Activated CD4-positive, alpha-beta T cell treated with anti-CD3 and anti-CD28 coated beads, Interleukin-2, amount 50 U/mL, for 16 hours (primary cell): ENCODE results near the gene ATP10A.
A peak's percentile ranks its signal among the peaks of the same experiment; 100 is the strongest.
"Not testable (repeated sequence)": the region's sequence is repeated elsewhere in the genome, so short reads cannot be mapped to it uniquely, and the experiment has no call there.

Source experiments
- DNase-seq: peaks from one replicate; pipeline ENCODE4 v3.0.0-alpha.2; 2020

The ATP10A gene

DNA sequence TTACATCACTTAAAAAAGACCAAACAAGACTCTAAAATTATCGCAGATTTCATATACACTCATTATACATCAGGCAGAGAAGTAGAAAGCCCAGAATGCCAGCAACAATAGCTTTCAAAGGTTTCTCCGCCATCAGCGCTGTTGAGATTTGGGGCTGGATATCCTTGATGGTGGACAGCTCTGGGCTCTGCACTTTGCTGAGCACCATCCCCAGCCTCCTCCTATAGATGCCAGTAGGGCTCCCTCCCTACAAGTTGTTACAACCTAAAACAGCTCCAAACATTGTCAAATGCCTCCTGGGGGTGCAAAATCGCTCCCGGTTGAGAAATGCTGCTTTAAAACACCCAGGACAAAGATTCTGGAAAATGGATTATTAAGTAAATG lies 73.5 kb downstream of the ATP10A start:
- DNase-seq, result no peak

DNA sequence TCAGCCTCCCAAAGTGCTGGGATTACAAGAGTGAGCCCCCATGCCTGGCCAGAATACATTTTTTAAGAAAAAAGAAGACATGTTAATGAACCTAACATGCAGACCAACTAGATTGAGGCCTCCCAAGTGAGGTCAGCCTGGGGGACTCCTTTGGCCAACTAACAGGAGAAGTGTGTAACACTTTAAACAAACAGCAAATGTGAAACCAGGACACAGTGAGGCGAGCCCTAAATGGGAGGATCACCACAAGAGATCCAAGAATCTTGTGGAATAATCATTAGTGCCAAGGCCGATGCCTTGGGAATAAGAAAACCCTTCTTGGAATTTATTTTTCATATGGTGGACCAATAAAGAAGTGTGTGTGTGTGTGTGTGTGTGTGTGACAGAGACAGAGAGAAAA lies 73.9 kb downstream of the ATP10A start:
- no peak for DNase-seq

GRCh38 chr15:25787855-25788520 lies 75.1 kb downstream of the ATP10A start:
- no peak for DNase-seq

DNA sequence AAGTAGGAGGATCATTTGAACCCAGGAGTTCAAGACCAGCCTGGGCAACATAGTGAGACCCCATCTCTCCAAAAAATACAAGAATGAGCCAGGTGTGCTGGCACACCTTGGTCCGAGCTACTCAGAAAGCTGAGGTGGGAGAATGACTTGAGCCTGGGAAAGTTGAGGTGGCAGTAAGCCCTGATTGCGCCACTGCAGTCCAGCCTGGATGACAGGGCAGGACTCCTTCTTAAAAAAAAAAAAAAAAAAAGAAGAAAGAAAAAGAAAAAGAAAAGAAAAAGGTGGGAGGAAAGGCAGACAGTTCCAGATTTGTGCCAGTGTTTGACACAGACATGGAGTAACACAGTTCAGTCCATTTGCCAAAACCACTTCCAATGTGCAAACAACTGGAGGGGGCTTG lies 75.7 kb downstream of the ATP10A start:
- no peak for DNase-seq

- DNase-seq, result no peak
Observed at GRCh38 chr15:25786040-25786439, 77.1 kb downstream of the ATP10A start.

GRCh38 chr15:25785641-25786025 lies 77.5 kb downstream of the ATP10A start:
- no peak for DNase-seq

GRCh38 chr15:25784876-25785640 lies 78.1 kb downstream of the ATP10A start:
- DNase-seq, result no peak

GRCh38 chr15:25783607-25784540 lies 79.3 kb downstream of the ATP10A start:
- peak; percentile 41 for DNase-seq

DNA sequence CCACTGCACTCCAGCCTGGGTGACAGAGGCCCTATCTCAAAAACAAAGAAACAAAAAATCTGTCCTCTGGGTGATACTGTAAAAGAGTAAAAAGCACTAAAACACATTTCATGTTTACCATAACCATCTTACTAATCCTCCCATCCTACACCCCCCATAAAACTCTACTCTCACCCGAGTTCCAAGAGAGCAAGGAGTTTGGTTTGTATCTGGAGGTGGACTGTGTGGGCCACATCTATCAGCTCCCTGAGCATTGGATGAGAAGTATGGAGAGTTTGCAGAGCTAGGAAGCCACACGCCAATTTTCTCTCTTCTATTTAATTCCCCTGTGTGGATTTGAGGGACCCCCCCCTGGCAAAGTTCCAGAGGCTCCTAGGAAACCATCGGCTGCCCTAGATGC lies 80.0 kb downstream of the ATP10A start:
- DNase-seq, result no peak

DNA sequence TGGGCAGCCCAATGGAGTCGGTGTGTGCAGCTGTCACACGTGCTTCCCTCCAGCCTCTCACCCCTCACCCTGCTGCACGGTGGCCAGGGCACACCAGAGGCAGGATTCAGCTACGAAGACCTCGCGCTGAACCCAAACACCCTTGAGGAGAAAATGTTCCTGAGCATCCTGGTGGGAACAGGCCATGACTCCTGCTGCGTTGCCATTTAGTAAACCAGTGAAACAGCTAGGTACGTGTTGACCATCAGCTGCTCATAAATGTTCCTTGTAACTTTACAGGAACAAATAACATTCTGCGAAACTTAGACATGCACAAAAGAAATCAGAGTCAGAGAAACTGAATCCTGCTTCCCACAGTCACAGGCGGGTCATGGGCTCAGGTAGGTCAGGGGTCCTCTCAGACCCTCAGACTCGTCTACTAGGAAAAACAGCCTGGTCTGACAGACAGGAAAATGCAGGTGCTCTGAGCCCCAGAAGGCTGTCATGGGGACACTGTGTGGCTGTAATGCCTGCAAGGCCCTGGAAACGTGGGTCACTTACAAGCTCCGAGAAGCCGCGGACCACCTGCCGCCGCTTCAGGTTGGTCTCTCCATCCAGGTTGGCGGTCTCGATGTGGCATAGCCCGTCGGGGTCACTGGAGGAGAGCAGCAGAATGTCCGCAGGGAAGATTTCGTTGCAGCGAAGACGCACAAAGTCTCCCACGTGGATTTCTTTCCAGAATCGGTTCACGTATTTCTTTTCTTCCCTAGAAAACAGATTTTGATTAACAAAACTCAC lies 82.5 kb downstream of the ATP10A start:
- no peak for DNase-seq

DNA sequence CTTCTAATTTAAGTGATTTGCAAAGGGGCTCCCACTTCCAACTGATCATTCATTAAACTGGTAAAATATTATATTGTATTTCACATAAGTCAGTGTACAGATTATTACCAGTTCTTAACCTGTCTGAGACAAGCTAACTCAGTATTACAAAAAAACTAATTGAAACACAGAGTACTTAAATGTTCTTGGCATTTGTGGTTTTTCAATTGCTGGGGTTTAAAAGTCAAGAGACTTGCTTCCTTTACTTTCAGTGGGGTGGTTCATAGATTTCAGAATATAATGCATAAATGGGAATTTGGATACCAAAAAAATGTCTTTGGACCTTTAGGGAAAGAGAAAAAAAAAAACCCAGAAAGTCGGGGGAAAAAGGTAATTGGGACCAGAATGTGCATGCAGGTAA lies 85.0 kb downstream of the ATP10A start:
- no peak for DNase-seq

- DNase-seq, result no peak
Observed at GRCh38 chr15:25777037-25777436, 86.1 kb downstream of the ATP10A start.

GRCh38 chr15:25776071-25776746 lies 86.9 kb downstream of the ATP10A start:
- DNase-seq, result no peak

DNA sequence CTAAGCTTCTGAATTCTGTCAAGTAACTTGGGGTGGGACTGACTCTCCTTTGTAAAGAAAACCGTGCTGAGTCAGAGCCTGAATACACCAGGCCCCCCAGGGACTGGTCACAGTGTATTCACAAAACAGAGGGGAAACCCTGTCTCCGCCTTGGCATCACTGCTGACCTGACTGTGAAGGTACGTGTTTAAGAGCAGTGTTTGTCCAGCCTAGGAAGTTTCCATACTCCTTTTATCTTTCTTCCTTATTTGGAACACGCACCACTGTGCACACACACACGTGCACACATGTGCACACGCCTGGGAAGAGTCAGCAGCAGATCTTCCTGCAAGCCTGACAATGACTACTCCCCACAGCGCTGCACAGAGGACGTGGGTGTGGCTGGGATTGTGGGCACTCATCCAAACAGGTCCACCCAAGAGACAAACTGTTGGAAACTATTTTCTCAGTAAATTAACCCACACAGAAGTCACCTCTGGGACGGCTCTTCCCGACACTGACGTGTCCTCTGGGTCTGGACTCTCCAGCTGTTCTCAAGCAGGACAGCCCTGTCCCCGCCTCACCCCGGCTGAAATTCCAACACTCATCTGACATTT lies 87.7 kb downstream of the ATP10A start:
- no peak for DNase-seq

GRCh38 chr15:25774871-25775270 lies 88.3 kb downstream of the ATP10A start:
- DNase-seq, result no peak

DNA sequence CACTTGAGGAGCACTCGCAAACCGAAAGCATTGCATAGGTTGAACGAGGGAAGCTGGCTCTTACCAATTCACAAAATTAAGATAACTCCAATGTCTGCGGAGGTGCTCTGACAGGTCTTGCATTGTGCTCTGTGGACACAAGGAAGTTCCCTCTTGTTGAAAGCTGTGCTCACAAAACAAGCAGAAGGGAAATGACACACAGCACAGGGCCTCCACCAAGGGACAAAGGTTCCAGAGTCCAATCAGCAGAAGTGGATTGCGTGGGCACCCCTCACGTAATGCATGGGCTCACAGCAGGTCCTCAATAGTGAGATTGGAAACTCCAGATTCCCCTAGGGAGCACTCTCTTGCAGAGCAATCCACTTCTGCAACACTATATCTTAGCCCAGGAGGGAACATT lies 89.9 kb downstream of the ATP10A start:
- no peak for DNase-seq

DNA sequence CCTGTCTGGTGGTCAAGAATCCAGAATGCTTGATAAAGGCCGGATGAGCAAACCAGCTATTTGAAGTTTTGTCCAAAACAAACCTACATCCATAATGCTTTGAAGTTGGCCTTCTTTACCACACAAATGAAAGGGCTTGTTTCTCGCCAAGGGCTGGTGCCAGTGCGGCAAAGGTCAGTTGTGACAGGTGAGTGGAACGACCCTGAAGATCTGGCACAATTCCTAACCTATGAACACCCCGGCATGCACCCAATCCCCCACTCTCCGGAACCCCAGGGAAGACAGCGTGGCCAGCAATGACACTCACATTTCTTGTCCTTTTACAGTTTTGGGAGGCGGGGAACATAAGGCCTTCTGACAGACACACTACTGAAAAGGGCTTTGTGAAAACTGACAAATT lies 90.6 kb downstream of the ATP10A start:
- no peak for DNase-seq

GRCh38 chr15:25771736-25772135 lies 91.4 kb downstream of the ATP10A start:
- DNase-seq, result not testable (repeated sequence)

DNA sequence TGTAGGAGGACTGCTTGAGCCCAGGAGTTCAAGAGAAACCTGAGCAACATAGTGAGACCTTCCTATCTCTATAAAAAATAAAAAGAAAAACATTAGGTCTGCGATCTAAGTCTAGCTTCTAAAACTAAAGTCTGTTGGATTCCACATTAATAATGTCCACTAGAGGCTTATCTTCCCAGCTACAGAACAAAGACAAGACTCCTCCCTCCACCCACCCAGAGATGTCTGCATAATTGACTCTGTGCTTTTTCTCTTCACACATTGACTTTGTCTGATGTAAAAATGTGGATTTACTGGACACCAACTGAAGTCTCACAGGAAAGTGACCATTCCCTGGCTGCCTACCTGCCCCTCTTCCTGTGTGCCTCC lies 91.8 kb downstream of the ATP10A start:
- DNase-seq, result no peak

- no peak for DNase-seq
Observed at GRCh38 chr15:25770618-25771337, 92.3 kb downstream of the ATP10A start.

GRCh38 chr15:25770031-25770430 lies 93.1 kb downstream of the ATP10A start:
- DNase-seq, result no peak
